Activated CD4-positive, alpha-beta T cell treated with anti-CD3 and anti-CD28 coated beads, Interleukin-2, Interleukin-6, amounts not matched to agents 100 ng/mL and 50 ng/mL, durations not matched to agents 16 hours and 8 hours (primary cell): Measurements from ENCODE around the gene SLIT1.

Source experiments
- DNase-seq: peaks from one replicate; pipeline ENCODE4 v3.0.0-alpha.2; 2020

SLIT1 gene

DNA sequence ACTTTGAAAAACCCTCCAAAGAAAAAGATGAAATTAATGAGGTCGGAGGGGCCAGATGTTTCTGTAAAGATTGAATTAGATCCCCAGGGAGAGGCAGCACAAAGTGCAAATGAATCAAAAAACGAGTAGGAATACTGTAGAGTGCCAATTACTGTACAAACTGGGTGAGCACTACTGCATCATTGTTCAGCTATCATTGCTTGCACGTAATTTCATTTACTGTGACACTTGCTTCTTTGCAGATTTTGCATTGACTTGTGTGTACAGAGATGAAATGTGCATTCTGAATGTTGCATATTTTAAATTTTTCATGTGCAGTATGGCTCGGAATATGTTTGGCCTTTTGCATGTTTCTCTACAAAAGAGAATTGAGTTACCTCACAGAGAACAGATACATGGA is 230.0 kb downstream of the SLIT1 start:
- DNase-seq, result no peak

DNA sequence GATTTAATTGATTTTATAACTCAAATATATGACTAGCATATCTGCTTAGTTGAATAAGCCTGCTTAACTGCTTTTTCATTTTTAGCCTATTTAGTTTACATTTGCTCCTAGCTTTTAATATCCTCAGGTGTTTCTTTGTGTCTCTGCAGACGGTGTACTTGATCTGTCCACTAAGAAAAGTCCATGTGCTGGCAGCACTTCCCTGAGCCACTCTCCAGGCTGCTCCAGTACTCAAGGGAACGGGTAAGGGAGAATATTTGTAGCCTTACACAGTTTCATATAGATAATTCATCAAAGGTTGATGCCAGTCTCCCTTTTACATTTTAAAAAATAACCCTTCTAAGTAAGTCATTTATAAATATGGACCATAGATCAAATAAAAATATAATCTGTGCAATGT is 233.8 kb downstream of the SLIT1 start:
- no peak for DNase-seq

DNA sequence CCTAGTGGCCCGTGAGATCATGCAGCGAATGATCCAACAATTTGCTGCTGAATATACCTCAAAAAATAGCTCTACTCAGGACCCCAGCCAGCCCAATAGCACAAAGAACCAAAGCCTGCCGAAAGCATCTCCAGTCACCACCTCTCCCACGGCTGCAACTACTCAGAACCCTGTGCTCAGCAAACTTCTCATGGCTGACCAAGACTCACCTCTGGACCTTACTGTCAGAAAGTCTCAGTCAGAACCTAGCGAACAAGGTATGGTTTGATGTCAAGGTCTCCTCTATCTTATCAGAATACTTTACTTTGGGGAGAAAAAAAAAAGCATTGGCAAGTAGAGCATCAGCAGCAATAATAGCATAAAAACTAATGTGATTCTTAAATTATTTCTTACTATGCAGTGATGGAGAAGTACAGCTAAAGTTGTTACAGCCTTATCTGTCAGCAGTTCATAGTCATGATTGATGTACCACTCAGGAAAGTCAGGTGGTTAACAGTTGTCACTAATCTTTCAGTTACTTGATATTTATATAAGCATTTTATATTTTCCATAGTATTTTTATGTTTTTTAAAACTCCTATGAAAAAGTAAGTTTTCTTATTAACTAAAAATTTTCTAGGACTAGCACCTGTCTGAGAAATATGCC is 236.6 kb downstream of the SLIT1 start:
- DNase-seq, result no peak
